Measurements from ENCODE around the gene OGFR. TPM values are rescaled to one million over a fixed set of nuclear protein-coding genes. Genes with fewer than 3 reads are reported as not detected.

The OGFR gene
- total RNA-seq, 1 experiment from 2014 or later: 78.9 TPM

- H2AFZ ChIP-seq (ENCODE audit: low read length): no peak overlapping the region
- peaks cover 7% of the 10 kb centered on the region for H3K4me1 ChIP-seq (ENCODE audit: insufficient read depth, low read length)
- no peaks in the 10 kb centered on the region for H4K20me1 ChIP-seq (ENCODE audit: low read length)
- no peak overlapping the region for H3K4me2 ChIP-seq (ENCODE audit: low read length)
- H3K27ac ChIP-seq (ENCODE audit: low read length): no peak overlapping the region
- intact Hi-C loops (cut with micrococcal nuclease): no loop called here
- ChIA-PET POLR2A (ENCODE audit: unreplicated experiment) (no interaction called here), CTCF (no interaction called here)
- H3K9ac ChIP-seq (ENCODE audit: low read length): no peak overlapping the region
- no peak overlapping the region for H3K4me3 ChIP-seq (ENCODE audit: low read length)
- DNase-seq (no peak), ATAC-seq (no peak)
- no peaks in the 10 kb centered on the region for H3K9me3 ChIP-seq (ENCODE audit: low read length)
- 0 out of 2 replicates have a peak, but pooled peaks cover 4% of the 10 kb centered on the region for H3K27me3 ChIP-seq (ENCODE audit: low read length)
- no peaks in the 10 kb centered on the region for H3F3A ChIP-seq (ENCODE audit: low read length, unreplicated experiment)
- H3K9me2 ChIP-seq (replicated peaks; ENCODE audit: low read length): no peaks in the 10 kb centered on the region
- H3K79me2 ChIP-seq (ENCODE audit: low read length): no peaks in the 10 kb centered on the region
- TF ChIP-seq EZH2 (IDR thresholded peaks at IDR 0.05; ENCODE audit: low read length, unreplicated experiment) (no peak), EZH2phosphoT487 (IDR thresholded peaks at IDR 0.05; ENCODE audit: borderline replicate concordance, low read length) (no peak)
- H3K36me3 ChIP-seq (ENCODE audit: low read depth, low read length): no peaks in the 10 kb centered on the region
- no TSS peak for BruUV-seq (replicated peaks)
Observed at GRCh38 chr20:62762376-62762775, 42.3 kb upstream of the OGFR start.

- BruUV-seq (replicated peaks): no TSS peak
- ChIA-PET POLR2A (ENCODE audit: unreplicated experiment) (no interaction called here), CTCF (no interaction called here)
Observed at GRCh38 chr20:62762801-62763368, 41.8 kb upstream of the OGFR start.

GRCh38 chr20:62763404-62763803, 41.2 kb upstream of the OGFR start:
- intact Hi-C loops (cut with micrococcal nuclease): no loop called here
- Histone ChIP-seq H3K79me2 (ENCODE audit: low read length) (no peaks in the 10 kb centered on the region), H3K27me3 (ENCODE audit: low read length) (0 out of 2 replicates have a peak, but pooled peaks cover 4% of the 10 kb centered on the region), H3K4me2 (ENCODE audit: low read length) (no peak overlapping the region), H3F3A (ENCODE audit: low read length, unreplicated experiment) (no peaks in the 10 kb centered on the region), H3K4me1 (ENCODE audit: insufficient read depth, low read length) (peaks cover 7% of the 10 kb centered on the region), H3K9ac (ENCODE audit: low read length) (no peak overlapping the region), H4K20me1 (ENCODE audit: low read length) (no peaks in the 10 kb centered on the region), H3K9me3 (ENCODE audit: low read length) (no peaks in the 10 kb centered on the region), H3K9me2 (replicated peaks; ENCODE audit: low read length) (no peaks in the 10 kb centered on the region), H2AFZ (ENCODE audit: low read length) (no peak overlapping the region), H3K27ac (ENCODE audit: low read length) (no peak overlapping the region), H3K4me3 (ENCODE audit: low read length) (no peak overlapping the region), H3K36me3 (ENCODE audit: low read depth, low read length) (no peaks in the 10 kb centered on the region)
- BruUV-seq (replicated peaks): no TSS peak
- ChIA-PET CTCF (no interaction called here), POLR2A (ENCODE audit: unreplicated experiment) (interaction anchor here (0.6 kb wide), 1 partner anchor 52 kb away, joined by 6 read pairs; no protein-coding TSS in a partner anchor)
- no peak for ATAC-seq
- no peak for TF ChIP-seq CTCF (conservative IDR thresholded peaks at IDR 0.05; ENCODE audit: low read depth, low read length)
- no peak for TF ChIP-seq EZH2 (IDR thresholded peaks at IDR 0.05; ENCODE audit: low read length, unreplicated experiment)
- TF ChIP-seq EZH2phosphoT487 (IDR thresholded peaks at IDR 0.05; ENCODE audit: borderline replicate concordance, low read length): no peak
- DNase-seq: no peak

More at GRCh38 chr20:62762801-62763368, 41.8 kb upstream of the OGFR start:
- H3K9me3 ChIP-seq (ENCODE audit: low read length): no peaks in the 10 kb centered on the region
- H3K9ac ChIP-seq (ENCODE audit: low read length): no peak overlapping the region
- H3K79me2 ChIP-seq (ENCODE audit: low read length): no peaks in the 10 kb centered on the region
- H3K36me3 ChIP-seq (ENCODE audit: low read depth, low read length): no peaks in the 10 kb centered on the region
- no peaks in the 10 kb centered on the region for H4K20me1 ChIP-seq (ENCODE audit: low read length)
- H3K4me1 ChIP-seq (ENCODE audit: insufficient read depth, low read length): peaks cover 7% of the 10 kb centered on the region
- H3F3A ChIP-seq (ENCODE audit: low read length, unreplicated experiment): no peaks in the 10 kb centered on the region
- H3K4me2 ChIP-seq (ENCODE audit: low read length): no peak overlapping the region
- ATAC-seq: no peak
- 0 out of 2 replicates have a peak, but pooled peaks cover 4% of the 10 kb centered on the region for H3K27me3 ChIP-seq (ENCODE audit: low read length)
- no peak for DNase-seq
- TF ChIP-seq EZH2 (IDR thresholded peaks at IDR 0.05; ENCODE audit: low read length, unreplicated experiment) (no peak), CTCF (conservative IDR thresholded peaks at IDR 0.05; ENCODE audit: low read depth, low read length) (no peak), EZH2phosphoT487 (IDR thresholded peaks at IDR 0.05; ENCODE audit: borderline replicate concordance, low read length) (no peak)
- no peak overlapping the region for H2AFZ ChIP-seq (ENCODE audit: low read length)
- no peaks in the 10 kb centered on the region for H3K9me2 ChIP-seq (replicated peaks; ENCODE audit: low read length)
- intact Hi-C loops (cut with micrococcal nuclease): no loop called here
- no peak overlapping the region for H3K27ac ChIP-seq (ENCODE audit: low read length)
- no peak overlapping the region for H3K4me3 ChIP-seq (ENCODE audit: low read length)

All from PC-3 (cell line).